GM12892 (cell line): Measurements from ENCODE around the gene YARS2.

Source experiments
- POLR2A ChIP-seq: IDR thresholded peaks from 2 replicates; pipeline ENCODE4 v1.6.1; 2011; ENCODE audit warnings: low read depth, low read length, control low read depth
- POLR2AphosphoS5 ChIP-seq: IDR thresholded peaks from 2 replicates; pipeline ENCODE4 v1.6.1; 2011; ENCODE audit warnings: low read depth, low read length, control low read depth
- TAF1 ChIP-seq: IDR thresholded peaks from 2 replicates; pipeline ENCODE4 v1.6.1; 2011; ENCODE audit warnings: low read depth, mild to moderate bottlenecking, control low read depth, low read length, borderline replicate concordance

GRCh38 chr12:32785557-32785956, 29.9 kb upstream of the YARS2 start:
- TF ChIP-seq POLR2AphosphoS5 (no peak), POLR2A (no peak), TAF1 (no peak)
